Motor neuron (in vitro differentiated cells): Measurements from ENCODE around the gene NINJ1. TPM values are rescaled to one million over a fixed set of nuclear protein-coding genes. Genes with fewer than 3 reads are reported as not detected.

ENCODE experiments used
- ATAC-seq, 8 experiments: fragments of 200-7000 bp; cut with Tn5 transposase; replicated peaks in 6 of 8; 2 replicates each; pipeline ENCODE4 v1.8.0; 2021; ENCODE audit warnings: mild to moderate bottlenecking in 8 of 8, moderate library complexity in 8 of 8
- H3K27ac ChIP-seq, 2 donors: fragments of 250-450 bp; sonication (Bioruptor Pico); 2 replicates each; pipeline ENCODE4 v1.9.0; 2021; ENCODE audit warnings: antibody characterized with exemption in 2 of 2, mild to moderate bottlenecking in 2 of 2, moderate library complexity in 1 of 2
- H3K4me1 ChIP-seq, 2 donors: fragments of 250-450 bp; sonication (Bioruptor Pico); replicated peaks in 1 of 2; 2 replicates each; pipeline ENCODE4 v1.6.1; 2021; ENCODE audit warnings: antibody characterized with exemption in 2 of 2, mild to moderate bottlenecking in 2 of 2, moderate library complexity in 1 of 2
- H3K4me3 ChIP-seq, 5 donors: fragments of 250-450 bp; sonication (Bioruptor Pico); 2 replicates each; pipeline ENCODE4 v1.9.0; 2021; ENCODE audit warnings: antibody characterized with exemption in 5 of 5, mild to moderate bottlenecking in 5 of 5, moderate library complexity in 4 of 5
- WGBS, 10 experiments: fragments of 450-650 bp; shearing (Covaris generic); methylation state at CpG; one replicate each; pipeline ENCODE4 v1.0.0; 2022; 5-methylcytosine and 5-hydroxymethylcytosine counted together
- in situ Hi-C, 9 experiments: fragments of 400-800 bp; cut with MboI; loops; one replicate each; pipeline ENCODE4 v1.15.0; 2021; ENCODE audit warnings: low sequenced_read_pairs in 9 of 9, low pct_unique_long_range_greater_than_20kb in 2 of 9; ENCODE audit not compliant: unreplicated experiment in 9 of 9
- total RNA-seq, 8 experiments: library from RNA; unstranded; fragments of 300-600 nt; gene quantifications; 2 replicates each; pipeline versions ENCODE4 v1.2.3 to v1.2.4, GENCODE V29; 2022

NINJ1 gene
- total RNA-seq, 8 experiments from 2014 or later, result 12.2 to 59.1 (median 20.2) TPM

DNA sequence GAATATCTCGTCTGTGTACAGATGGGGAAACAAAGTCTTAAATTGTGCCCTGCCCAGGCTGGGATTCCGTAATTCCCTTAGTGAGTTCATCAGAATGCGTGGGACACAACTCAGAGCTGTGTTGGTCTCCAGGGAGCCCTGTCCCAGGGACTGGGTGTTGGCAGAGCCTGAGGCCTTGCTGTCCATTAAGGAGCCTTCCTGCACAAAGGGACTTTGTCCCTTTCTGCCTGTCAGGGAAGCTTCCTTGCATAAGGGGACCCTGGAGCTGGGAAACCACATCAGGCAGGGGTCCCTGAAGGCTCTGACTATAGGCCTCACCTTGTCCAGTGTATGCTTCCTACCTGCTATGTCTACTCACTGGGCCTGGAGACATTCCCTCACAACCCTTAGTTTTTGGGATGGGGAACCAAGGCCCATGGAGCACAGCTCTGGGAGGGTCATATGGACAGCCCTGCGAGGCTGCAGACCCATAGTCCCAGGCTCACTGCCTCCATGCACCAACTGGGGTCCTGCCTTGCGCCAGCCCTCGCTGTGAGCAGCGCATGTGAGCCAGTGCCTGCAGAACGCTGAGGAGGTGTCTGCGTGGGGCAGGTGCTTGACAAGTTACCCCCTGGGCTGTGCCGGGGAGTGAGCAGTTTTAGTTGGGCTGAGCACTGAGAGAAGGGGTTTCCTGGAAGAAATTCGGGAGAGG is 36.4 kb downstream of the NINJ1 start:
- Histone ChIP-seq H3K4me3 (peak overlapping the region in 4 of 5 donors; percentile 56 to 92 (median 82)), H3K4me1 (peaks cover 15 to 29% of the 10 kb centered on the region in 2 donors), H3K27ac (no peak overlapping the region)
- ATAC-seq, result peak in 1 of 8 experiments; percentile 3
- in situ Hi-C loops, result no loop called here
- WGBS, 10 experiments, result 46 to 100% (median 78%) methylated on average over 1 to 4 of the region's 11 CpGs; no CpG with 5 or more reads in 3 of the 10 experiments

- no peak for ATAC-seq
- H3K4me1 ChIP-seq, result peaks cover 15 to 29% of the 10 kb centered on the region in 2 donors
- H3K4me3 ChIP-seq, result peak overlapping the region; percentile 56 to 92 (median 79)
- in situ Hi-C loops, result no loop called here
- WGBS, 10 experiments, result 6 to 80% (median 24%) methylated on average over 1 to 5 of the region's 16 CpGs; no CpG with 5 or more reads in 3 of the 10 experiments
- no peak overlapping the region for H3K27ac ChIP-seq
Observed at GRCh38 chr9:93096811-93097382, 37.2 kb downstream of the NINJ1 start.

DNA sequence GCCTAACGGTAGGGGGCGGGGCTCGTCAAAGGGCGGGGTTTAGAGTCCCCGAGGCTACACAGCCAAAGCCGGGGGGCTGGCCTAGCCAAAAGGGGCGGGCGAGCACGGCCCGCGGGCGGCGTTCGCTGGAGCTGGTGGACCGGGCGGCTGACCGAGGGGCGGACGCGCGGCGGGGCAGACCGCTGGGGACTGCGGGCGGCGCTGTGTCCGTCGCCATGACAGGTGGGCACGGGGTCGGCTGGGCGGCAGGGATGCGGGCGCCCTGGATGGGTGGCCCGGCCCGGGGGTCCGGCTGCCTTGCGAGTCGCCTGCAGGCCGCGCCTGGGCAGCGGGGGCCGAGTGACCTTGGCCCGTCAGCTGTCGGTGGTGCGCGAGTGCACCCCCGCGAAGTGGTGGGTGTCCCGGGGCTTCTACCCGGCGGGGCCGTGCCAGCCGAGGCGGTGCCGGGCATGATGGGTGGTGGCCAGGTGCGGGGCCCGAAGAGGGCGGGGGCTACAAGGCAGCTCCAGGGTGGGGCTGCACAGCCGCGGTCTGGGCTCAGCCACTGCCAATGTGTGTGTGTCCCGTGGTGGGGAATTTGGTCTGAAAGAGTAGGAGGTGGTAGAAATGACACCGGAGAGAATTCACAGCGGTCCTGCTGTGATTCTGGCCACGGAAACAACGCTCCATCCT is 37.8 kb downstream of the NINJ1 start, which contains the start of gene CARD19:
CARD19 (plus strand) TSS at position 87 of the 672 bp plus-strand sequence; CDS start at position 216, 129 bp downstream.
- Histone ChIP-seq H3K4me1 (peaks cover 15 to 29% of the 10 kb centered on the region in 2 donors), H3K4me3 (peak within 1 kb of the TSS; percentile 56 to 92 (median 79)), H3K27ac (peak within 1 kb of the TSS; percentile 52 to 79)
- in situ Hi-C loops, result no loop called here
- 5 to 20% methylated on average over 1 to 4 of the region's 65 CpGs; no CpG with 5 or more reads in 8 of the 10 experiments for WGBS, 10 experiments
- ATAC-seq, result peak; percentile 12 to 69 (median 40)

GRCh38 chr9:93095205-93096130 is 38.6 kb downstream of the NINJ1 start:
- 20% methylated on average over 7 of the region's 95 CpGs; no CpG with 5 or more reads in 9 of the 10 experiments for WGBS, 10 experiments
- ATAC-seq, result peak; percentile 71 to 87 (median 76)
- Histone ChIP-seq H3K4me3 (peak overlapping the region; percentile 56 to 92 (median 79)), H3K4me1 (peaks cover 15 to 29% of the 10 kb centered on the region in 2 donors), H3K27ac (peak overlapping the region; percentile 52 to 79)
- in situ Hi-C loops, result no loop called here

- ATAC-seq, result no peak
- Histone ChIP-seq H3K4me1 (peaks cover 15 to 29% of the 10 kb centered on the region in 2 donors), H3K27ac (peak overlapping the region; percentile 52 to 79), H3K4me3 (peak overlapping the region in 3 of 5 donors; percentile 24 to 34 (median 25))
- in situ Hi-C loops, result no loop called here
- WGBS, 10 experiments, result 40 to 93% (median 80%) methylated on average over 1 to 6 of the region's 11 CpGs; no CpG with 5 or more reads in 3 of the 10 experiments
Observed at GRCh38 chr9:93094658-93095204, 39.3 kb downstream of the NINJ1 start.

DNA sequence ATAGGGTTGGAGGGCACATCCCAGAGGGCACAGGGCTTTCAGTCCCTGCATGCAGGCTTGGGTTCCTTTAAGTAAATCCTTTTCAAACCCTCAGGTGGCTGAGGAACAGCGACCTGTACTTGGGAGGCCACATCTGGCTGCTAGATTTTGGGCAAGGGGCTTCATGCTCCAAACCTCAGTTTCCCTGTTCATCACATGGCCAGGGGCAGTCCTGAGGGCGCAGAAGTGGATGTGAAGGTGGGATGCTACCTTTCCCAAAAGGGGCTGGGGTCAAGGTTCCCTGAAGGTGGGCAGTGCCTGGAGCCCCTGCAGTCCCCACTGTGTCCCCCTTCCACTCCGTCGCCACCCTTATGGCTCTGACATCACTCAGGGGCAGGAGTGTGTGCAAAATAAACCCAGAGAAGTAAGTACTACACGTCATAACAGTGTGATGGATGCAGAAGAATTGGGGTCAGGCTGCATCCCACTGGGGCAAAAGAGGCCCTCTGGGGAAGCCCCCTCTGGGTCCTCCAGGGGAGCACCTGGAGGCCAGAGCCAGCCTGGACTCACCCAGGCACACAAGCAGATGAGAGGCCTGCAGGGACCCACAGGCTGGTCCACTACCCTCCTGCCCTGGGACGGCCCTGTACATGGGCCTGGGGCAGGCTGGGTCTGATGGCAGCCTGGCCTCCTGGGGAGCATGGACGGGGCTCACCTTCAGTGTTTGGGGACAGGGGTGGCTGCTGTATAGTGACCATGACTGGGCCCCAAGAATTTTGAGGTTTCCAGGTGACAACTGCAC is 40.0 kb downstream of the NINJ1 start:
- in situ Hi-C loops, result no loop called here
- no peak overlapping the region for H3K4me3 ChIP-seq
- peak overlapping the region in 1 of 2 donors; percentile 16 for H3K27ac ChIP-seq
- no peak for ATAC-seq
- H3K4me1 ChIP-seq, result peaks cover 15 to 29% of the 10 kb centered on the region in 2 donors
- 40 to 90% (median 83%) methylated on average over 1 to 3 of the region's 7 CpGs; no CpG with 5 or more reads in 7 of the 10 experiments for WGBS, 10 experiments

DNA sequence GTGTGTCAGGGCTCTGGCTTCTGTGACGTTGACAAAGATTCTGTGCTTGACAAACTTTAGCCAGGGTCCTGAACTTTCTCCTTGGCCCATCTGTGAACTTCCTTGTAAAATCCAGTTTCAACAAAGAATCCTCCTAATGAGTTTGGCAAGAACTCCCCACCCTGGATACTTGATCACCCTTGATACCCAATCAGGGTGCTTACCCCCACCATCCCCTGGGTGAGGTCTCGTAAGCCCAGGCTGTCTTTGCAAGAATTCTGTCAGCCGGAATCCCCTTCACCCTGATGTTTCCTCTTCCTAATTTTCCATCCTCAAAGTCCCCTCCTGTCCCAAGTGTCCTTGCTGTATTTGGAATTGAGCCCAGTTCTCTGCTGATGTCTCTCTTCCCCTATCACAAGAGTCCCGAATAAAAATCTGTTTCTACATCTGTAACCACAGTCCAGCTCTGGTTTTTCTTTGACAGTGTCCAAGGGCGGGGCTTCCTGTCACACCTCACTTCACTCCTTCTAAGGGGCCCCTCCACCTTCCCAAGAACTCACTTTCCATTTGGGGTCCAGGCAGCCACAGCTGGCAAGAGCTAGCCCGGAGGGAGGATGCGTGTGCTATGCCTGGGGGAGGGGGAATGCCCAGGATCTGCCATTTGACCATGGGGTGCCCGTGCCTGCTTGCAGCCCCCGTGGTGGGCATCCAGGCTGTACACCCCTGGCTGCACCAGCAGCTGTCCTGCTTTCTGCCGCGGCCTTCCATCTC is 40.7 kb downstream of the NINJ1 start:
- Histone ChIP-seq H3K4me1 (peaks cover 15 to 29% of the 10 kb centered on the region in 2 donors), H3K4me3 (no peak overlapping the region), H3K27ac (peak overlapping the region in 1 of 2 donors; percentile 16)
- WGBS, 10 experiments, result 45 to 80% (median 69%) methylated on average over 1 to 6 of the region's 11 CpGs; no CpG with 5 or more reads in 2 of the 10 experiments
- in situ Hi-C loops, result no loop called here
- no peak for ATAC-seq

- H3K4me1 ChIP-seq, result peaks cover 7 to 20% of the 10 kb centered on the region in 2 donors
- WGBS, 10 experiments, result 57 to 100% (median 88%) methylated on average over 1 to 3 of the region's 7 CpGs; no CpG with 5 or more reads in 6 of the 10 experiments
- no peak overlapping the region for H3K4me3 ChIP-seq
- no peak for ATAC-seq
- H3K27ac ChIP-seq, result peak overlapping the region in 1 of 2 donors; percentile 31
- in situ Hi-C loops, result no loop called here
Observed at GRCh38 chr9:93092251-93092991, 41.6 kb downstream of the NINJ1 start.

DNA sequence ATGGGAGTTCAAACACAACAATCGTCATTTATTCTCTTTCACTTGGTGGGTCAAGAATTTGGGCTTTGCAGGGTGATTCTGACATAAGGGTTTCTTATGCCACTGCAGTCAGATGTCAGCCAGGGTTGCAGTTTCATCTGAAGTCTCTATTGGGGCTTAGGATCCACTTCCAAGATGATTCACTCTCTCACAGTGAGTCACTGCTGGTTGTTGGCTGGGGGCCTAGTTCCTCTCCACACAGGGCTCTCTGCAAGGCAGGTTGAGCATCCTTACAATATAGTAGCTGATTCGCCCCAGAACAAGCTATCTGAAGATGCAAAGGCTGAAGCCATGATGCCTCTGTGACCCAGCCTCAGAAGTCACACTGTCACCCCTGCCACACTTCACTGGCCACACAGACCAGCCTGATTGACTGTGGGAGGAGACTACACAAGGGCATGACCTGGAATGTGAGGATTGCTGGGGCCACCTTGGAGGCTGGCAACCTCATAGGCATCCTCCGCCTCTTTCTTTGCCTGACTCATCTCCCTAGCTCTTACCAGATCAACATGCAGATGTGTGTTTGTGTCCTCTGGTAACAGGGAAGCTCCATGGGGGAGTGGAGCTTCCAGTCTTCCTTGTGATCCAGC is 42.5 kb downstream of the NINJ1 start:
- 0 to 100% (median 67%) methylated on average over 1 to 2 of the region's 3 CpGs; no CpG with 5 or more reads in 6 of the 10 experiments for WGBS, 10 experiments

GRCh38 chr9:93091056-93091452 is 43.0 kb downstream of the NINJ1 start:
- peaks cover 0 to 14% of the 10 kb centered on the region in 2 donors for H3K4me1 ChIP-seq
- H3K27ac ChIP-seq, result peak overlapping the region in 1 of 2 donors; percentile 18
- no peak overlapping the region for H3K4me3 ChIP-seq
- 0 to 100% (median 83%) methylated on average over 1 to 4 of the region's 4 CpGs; no CpG with 5 or more reads in 2 of the 10 experiments for WGBS, 10 experiments
- in situ Hi-C loops, result no loop called here
- ATAC-seq, result no peak

More for the DNA sequence above, 42.5 kb downstream of the NINJ1 start:
- peak in 6 of 8 experiments; percentile 0 to 41 (median 6) for ATAC-seq
- in situ Hi-C loops, result no loop called here
- Histone ChIP-seq H3K4me3 (no peak overlapping the region), H3K27ac (peak overlapping the region in 1 of 2 donors; percentile 31), H3K4me1 (peaks cover 0 to 14% of the 10 kb centered on the region in 2 donors)
